Measurements from ENCODE around the gene GTF3C4. TPM values are rescaled to one million over a fixed set of nuclear protein-coding genes. Genes with fewer than 3 reads are reported as not detected.
A peak's percentile ranks its signal among the peaks of the same experiment; 100 is the strongest.

The GTF3C4 gene
- polyA plus RNA-seq, 3 donors, result 0.99 to 2.7 (median 2.1) TPM

DNA sequence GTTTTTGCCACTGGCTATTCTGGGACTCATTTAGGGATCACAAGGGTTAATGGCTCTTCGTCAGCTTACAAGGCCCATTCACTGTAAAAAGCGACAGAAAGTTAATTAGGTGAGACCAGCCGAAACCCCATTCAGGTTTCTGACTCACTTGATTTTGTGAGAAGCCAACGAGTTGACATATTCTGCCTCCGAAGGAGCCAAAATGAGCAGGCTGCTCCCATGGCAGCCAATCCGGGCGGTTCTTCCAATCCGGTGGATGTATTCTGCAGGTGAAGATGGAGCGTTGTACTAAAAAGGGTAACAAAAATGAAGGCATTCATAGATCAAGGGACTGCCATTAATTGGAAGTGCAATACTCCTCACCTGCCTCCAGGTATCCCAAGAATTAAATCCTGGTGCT, 40.1 kb upstream of the GTF3C4 start:
- Mint-ChIP-seq H3K27ac (no peak overlapping the region), H3K27me3 (ENCODE audit: low read depth in 3 of 3) (peaks cover 0 to 5% (median 0%) of the 10 kb centered on the region in 3 donors), H3K4me3 (no peak overlapping the region), H3K9me3 (no peaks in the 10 kb centered on the region), H3K36me3 (peaks cover 53 to 56% of the 10 kb centered on the region in 2 donors), H3K4me1 (no peaks in the 10 kb centered on the region)
- Histone ChIP-seq H3K9ac (ENCODE audit: insufficient read depth, low read length, poor library complexity, severe bottlenecking) (no peak overlapping the region), H3K27me3 (ENCODE audit: control insufficient read depth in 2 of 2, insufficient read depth in 2 of 2, low read length in 2 of 2) (no peaks in the 10 kb centered on the region), H3K4me1 (ENCODE audit: control insufficient read depth in 1 of 2, insufficient read depth in 2 of 2, low read length in 2 of 2) (no peaks in the 10 kb centered on the region), H3K4me2 (replicated peaks; ENCODE audit: extremely low read depth, low read length, poor library complexity, severe bottlenecking) (no peak overlapping the region), H3K9me3 (replicated peaks in 1 of 2; ENCODE audit: control insufficient read depth in 1 of 2, insufficient read depth in 1 of 2, low read length in 2 of 2) (no peaks in the 10 kb centered on the region), H3K27ac (ENCODE audit: low read depth in 1 of 2, low read length in 2 of 2) (no peak overlapping the region), H3K4me3 (replicated peaks in 1 of 3; ENCODE audit: low read depth in 2 of 3, low read length in 3 of 3) (no peak overlapping the region), H2AFZ (ENCODE audit: insufficient read depth, low read depth, low read length, poor library complexity, severe bottlenecking) (no peak overlapping the region), H4K20me1 (ENCODE audit: insufficient read depth, low read length) (no peaks in the 10 kb centered on the region), H3K79me2 (ENCODE audit: insufficient read depth, low read length) (no peaks in the 10 kb centered on the region), H3K36me3 (replicated peaks in 1 of 2; ENCODE audit: control insufficient read depth in 1 of 2, insufficient read depth in 2 of 2, low read length in 2 of 2) (peaks cover 15 to 50% of the 10 kb centered on the region in 2 donors)
- 98% methylated on average over 8 of the region's 9 CpGs for WGBS (ENCODE audit: insufficient coverage)
- TF ChIP-seq, protein P1, sequence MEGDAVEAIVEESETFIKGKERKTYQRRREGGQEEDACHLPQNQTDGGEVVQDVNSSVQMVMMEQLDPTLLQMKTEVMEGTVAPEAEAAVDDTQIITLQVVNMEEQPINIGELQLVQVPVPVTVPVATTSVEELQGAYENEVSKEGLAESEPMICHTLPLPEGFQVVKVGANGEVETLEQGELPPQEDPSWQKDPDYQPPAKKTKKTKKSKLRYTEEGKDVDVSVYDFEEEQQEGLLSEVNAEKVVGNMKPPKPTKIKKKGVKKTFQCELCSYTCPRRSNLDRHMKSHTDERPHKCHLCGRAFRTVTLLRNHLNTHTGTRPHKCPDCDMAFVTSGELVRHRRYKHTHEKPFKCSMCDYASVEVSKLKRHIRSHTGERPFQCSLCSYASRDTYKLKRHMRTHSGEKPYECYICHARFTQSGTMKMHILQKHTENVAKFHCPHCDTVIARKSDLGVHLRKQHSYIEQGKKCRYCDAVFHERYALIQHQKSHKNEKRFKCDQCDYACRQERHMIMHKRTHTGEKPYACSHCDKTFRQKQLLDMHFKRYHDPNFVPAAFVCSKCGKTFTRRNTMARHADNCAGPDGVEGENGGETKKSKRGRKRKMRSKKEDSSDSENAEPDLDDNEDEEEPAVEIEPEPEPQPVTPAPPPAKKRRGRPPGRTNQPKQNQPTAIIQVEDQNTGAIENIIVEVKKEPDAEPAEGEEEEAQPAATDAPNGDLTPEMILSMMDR (IDR thresholded peaks at IDR 0.05), result no peak
- no peak for DNase-seq
- intact Hi-C loops (cut with micrococcal nuclease), result no loop called here

DNA sequence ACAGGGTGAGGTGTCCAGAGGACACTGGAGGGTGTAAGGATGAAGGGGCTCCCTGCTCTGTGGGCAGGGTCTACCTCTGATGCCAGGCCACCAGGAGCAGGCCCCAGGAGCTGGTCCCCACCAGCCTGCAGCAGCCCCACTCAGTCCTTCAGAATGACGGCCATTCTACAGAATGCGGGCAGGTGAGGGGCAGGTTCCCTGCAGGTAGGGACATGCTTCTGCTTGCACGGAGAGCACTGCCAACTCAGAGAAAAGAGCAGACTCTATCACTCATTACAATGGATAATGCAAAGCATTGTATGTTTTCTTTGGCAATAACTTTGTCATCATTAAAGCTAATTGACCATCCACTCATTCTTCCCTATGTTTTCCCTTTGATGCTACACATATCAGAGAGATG, 39.5 kb upstream of the GTF3C4 start:
- no CpG with 5 or more reads among the region's 3 CpGs for WGBS (ENCODE audit: insufficient coverage)

More for the DNA sequence above, 39.5 kb upstream of the GTF3C4 start:
- Mint-ChIP-seq H3K27ac (peak overlapping the region in 1 of 7 donors; percentile 9), H3K4me1 (no peaks in the 10 kb centered on the region), H3K9me3 (no peaks in the 10 kb centered on the region), H3K27me3 (ENCODE audit: low read depth in 3 of 3) (peaks cover 0 to 5% (median 0%) of the 10 kb centered on the region in 3 donors), H3K36me3 (peaks cover 48 to 50% of the 10 kb centered on the region in 2 donors), H3K4me3 (no peak overlapping the region)
- Histone ChIP-seq H3K4me2 (replicated peaks; ENCODE audit: extremely low read depth, low read length, poor library complexity, severe bottlenecking) (no peak overlapping the region), H3K27ac (ENCODE audit: low read depth in 1 of 2, low read length in 2 of 2) (no peak overlapping the region), H3K79me2 (ENCODE audit: insufficient read depth, low read length) (no peaks in the 10 kb centered on the region), H3K4me3 (replicated peaks in 1 of 3; ENCODE audit: low read depth in 2 of 3, low read length in 3 of 3) (no peak overlapping the region), H3K9ac (ENCODE audit: insufficient read depth, low read length, poor library complexity, severe bottlenecking) (no peak overlapping the region), H4K20me1 (ENCODE audit: insufficient read depth, low read length) (no peaks in the 10 kb centered on the region), H3K9me3 (replicated peaks in 1 of 2; ENCODE audit: control insufficient read depth in 1 of 2, insufficient read depth in 1 of 2, low read length in 2 of 2) (no peaks in the 10 kb centered on the region), H3K27me3 (ENCODE audit: control insufficient read depth in 2 of 2, insufficient read depth in 2 of 2, low read length in 2 of 2) (no peaks in the 10 kb centered on the region), H2AFZ (ENCODE audit: insufficient read depth, low read depth, low read length, poor library complexity, severe bottlenecking) (no peak overlapping the region), H3K4me1 (ENCODE audit: control insufficient read depth in 1 of 2, insufficient read depth in 2 of 2, low read length in 2 of 2) (no peaks in the 10 kb centered on the region), H3K36me3 (replicated peaks in 1 of 2; ENCODE audit: control insufficient read depth in 1 of 2, insufficient read depth in 2 of 2, low read length in 2 of 2) (peaks cover 15 to 44% of the 10 kb centered on the region in 2 donors)
- TF ChIP-seq, protein P1 (IDR thresholded peaks at IDR 0.05), result no peak
- intact Hi-C loops (cut with micrococcal nuclease), result no loop called here
- DNase-seq, result no peak

Data from CD14-positive monocyte (primary cell).